Measurements from ENCODE around the gene FOXN3.

- TF ChIP-seq EZH2 (IDR thresholded peaks at IDR 0.05; ENCODE audit: borderline replicate concordance, low read depth, low read length, severe bottlenecking): no peak
- TF ChIP-seq POLR2A (IDR thresholded peaks at IDR 0.05; ENCODE audit: low read depth, low read length): no peak
These were observed 160.1 kb downstream of the FOXN3 start for GRCh38 chr14:89256951-89257350.
